Stimulated activated CD4-positive, alpha-beta T cell treated with anti-CD3 and anti-CD28 coated beads, TNF-alpha, amount 100 ng/mL, for 48 hours (primary cell): Measurements from ENCODE around the gene FZD10.

Source experiments
- DNase-seq, 3 donors: peaks; one replicate each; pipeline ENCODE4 v3.0.0-alpha.2; 2020; ENCODE audit warnings: low read depth in 3 of 3

Gene FZD10

DNA sequence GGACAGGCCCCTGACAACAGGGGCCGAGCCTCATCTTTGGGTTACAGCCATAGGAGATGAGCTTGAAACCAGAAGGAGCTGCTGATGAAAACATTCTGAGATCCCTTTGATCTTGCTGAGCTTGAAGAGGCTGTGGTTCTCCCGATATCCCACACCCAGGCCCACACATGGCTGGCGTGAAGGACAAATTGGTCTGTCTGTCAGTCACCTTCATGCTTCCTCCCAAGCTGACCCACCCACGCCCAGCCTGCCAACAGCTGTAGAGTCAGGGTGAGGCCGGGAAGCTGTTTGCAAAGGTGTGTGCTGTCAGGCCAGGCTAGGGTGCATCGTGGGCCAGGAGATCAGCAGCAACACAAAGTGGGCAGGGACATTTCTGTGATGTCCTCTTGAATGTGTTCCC lies 43.2 kb downstream of the FZD10 start:
- no peak for DNase-seq

DNA sequence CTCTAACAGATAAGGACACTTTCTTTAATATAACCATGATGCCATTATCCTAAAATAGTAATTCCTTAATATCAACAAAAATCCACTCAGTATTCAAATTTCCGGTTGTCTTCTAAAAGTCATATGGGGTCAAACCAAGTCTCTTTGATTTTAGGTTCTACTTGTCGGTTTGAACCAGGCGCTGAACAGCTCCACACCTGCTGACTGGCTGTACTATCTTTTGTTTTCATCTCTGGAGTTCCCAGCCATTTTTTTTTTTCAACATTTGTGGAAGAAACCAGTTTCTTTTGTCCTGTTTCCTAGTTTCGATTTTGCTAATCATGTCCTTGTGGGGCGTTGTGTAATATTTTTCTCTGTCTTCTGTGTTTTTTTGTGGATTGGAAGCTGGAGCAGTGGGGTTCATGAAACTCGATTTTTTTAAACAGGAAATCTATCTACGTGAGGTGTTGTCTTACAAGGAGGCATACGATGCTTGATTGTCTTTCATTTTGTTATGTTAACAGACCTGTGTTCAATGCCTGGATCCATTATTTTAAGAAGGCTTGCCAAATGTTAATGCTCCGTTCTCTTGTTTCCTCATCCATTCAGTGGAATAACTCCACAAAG lies 50.2 kb downstream of the FZD10 start:
- DNase-seq, result no peak

DNA sequence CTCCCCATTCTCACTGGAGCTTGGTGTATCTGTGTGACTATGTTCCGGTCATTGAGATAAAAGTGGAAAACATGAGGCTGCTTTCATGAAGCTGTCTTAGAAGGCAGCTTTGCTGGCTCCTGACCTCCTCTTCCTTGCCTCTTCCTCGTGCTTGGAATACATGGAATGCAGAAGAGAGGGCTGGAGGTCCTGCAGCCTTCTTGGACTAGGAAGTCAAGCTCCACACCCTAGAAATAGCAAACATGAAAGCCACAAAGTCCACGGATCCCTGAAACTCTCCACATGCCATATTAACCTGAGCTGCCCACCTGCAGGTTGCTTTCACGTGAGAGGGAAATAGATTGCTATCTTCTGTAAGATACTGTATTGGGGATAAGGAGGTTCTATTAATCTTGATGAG lies 51.0 kb downstream of the FZD10 start:
- no peak for DNase-seq

DNA sequence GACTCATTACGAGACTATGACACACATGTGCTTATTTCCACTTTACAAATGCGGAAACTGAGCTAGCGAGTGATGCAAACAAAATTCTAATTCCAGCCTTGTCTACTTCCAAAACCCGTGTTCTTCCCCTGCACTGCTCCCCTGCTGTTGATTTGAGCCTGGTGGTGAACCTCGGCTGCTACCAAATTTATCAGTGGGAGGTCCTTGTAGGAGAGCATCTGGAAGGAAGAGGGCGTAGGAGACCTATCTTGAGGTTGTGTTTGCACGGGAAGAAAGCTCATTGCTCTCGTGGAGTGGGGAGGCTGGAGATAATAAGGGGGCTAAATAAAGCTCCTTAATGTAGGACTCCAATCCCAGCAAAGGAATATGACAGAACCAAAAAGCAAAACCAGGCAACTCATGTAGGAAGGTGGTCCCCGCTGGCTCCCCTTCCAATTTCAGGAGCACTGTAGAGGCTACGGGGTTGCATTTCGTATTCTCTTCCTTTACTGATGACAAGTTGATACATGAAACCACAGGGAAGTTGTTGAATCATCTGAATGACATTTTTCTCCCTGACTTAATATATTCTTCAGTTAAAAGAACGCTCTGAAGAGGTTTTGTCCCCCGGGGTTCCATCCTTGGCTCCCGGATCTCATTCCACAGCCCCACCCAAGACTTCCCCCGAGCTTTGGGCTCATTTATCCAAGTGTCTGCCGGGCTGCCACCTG lies 52.6 kb downstream of the FZD10 start:
- DNase-seq, result no peak
